ENCODE results near the gene ZC3H6.
"Not testable (repeated sequence)": the region's sequence is repeated elsewhere in the genome, so short reads cannot be mapped to it uniquely, and the experiment has no call there.

Gene ZC3H6

DNA sequence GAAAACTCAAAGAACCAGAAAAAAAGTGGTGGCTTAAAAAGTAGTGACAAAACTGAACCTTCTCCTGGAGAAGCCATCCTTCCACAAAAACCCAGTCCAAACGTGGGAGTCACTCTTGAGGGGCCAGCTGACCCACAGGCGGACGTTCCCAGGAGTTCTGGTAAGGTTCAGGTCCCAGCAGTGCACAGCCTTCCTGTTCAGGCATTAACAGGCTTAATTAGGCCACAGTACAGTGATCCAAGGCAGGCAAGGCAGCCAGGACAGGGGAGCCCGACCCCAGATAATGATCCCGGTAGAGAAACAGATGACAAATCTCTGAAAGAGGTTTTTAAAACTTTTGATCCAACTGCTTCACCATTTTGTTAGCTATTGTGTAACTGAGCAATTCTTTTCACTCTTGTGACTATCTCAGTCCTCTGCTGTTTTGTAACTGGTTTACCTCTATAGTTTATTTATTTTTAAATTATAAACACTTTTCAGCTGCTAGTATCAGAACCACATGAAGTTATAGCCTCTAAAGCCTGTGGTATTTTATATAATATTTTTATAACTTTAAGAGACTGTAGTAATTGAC, 56.8 kb downstream of the ZC3H6 start:
- no peak for DNase-seq

DNA sequence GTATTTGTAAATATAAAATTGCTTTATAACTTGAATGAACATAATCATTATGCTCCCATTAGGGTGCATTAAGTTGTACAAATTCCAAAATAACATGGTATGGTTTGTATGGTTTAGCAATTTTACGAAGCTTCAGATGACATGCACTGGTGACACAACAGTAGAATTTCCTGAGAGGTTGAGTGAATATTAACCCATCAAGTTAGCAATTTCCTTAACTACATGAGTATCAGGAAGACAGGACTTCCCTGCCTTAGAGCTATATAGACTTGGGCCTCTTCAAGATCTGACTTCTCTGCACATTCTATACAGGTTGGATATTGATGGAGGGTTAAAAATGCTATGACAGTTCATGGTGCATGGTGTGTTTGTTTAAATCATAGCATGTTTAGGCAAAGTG, 60.2 kb downstream of the ZC3H6 start:
- DNase-seq: no peak

DNA sequence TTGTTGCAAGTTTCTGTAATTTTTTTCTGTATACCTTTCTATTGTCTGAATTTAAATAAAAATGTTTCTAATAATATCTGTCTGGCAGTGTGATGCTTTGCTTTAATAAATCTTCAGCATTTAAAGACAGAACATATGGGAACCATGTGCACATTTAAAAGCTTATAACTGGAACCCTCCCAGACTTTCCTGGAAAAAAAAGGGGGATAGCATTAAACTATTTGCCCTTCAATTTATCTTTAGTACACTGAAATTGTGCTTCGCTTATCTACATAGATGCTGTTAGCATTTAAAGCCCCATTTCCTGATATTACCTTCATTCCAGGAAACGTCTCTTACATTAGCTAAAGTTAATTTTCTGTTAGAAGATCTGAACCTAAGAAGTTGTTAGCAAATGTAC, 64.6 kb downstream of the ZC3H6 start:
- DNase-seq: no peak

DNA sequence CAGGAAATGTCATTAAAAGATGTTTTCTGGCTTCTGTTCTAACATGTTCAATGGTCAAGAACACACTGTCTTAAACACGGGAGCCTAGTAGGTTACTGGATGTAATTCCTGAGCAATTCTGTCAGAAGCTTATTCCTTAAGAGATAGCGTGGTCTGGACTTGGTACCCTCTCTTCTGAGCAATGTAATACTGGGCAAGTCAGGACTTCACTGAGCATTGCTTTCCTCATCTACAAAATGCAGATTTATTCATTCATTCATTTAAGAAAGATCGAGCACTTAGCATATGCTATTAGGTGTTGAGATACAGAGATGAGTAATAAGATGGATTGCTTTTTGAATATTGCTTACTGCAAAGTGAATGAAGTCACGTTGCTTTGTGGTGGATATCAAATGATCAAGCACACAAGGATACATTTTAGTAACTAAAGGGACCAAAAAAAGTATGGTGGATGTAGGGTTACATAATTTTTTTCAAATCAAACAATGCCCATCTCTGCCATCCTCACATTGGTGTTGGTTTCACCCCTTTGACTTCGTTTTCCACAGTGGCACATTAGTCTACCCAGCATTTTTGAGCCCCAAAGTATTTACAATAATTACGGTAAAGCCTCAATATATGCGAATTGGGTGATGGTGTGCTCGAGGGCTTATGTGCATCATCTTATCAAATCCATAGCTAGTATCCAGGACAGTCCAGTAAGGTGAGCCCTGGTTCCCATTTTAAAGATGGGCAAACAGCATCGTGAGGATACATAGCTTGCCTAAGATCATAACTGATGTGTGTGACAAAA, 65.3 kb downstream of the ZC3H6 start:
- no peak for DNase-seq

DNA sequence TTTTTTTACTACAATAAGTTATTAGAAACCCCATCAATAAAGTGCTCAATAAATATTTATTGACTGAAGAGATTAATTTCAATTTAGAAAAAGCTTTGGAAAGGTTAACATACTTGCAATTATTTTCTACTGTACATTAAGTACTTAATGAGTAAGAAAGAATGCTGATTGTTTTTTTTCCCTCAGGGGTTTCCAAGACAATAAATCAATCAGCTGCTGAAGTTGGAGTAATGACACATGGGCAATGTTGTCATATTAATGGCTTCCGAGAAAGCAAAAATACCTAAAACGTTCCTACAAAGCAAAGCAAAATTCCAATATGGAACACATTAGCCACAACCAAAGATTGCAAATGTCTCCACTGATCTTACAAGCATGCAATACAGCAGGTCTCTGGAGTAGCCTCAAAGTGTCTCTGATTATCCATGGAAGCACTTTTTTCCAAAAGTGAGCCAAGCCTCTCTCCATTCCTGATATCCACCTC, 66.7 kb downstream of the ZC3H6 start:
- no peak for DNase-seq

DNA sequence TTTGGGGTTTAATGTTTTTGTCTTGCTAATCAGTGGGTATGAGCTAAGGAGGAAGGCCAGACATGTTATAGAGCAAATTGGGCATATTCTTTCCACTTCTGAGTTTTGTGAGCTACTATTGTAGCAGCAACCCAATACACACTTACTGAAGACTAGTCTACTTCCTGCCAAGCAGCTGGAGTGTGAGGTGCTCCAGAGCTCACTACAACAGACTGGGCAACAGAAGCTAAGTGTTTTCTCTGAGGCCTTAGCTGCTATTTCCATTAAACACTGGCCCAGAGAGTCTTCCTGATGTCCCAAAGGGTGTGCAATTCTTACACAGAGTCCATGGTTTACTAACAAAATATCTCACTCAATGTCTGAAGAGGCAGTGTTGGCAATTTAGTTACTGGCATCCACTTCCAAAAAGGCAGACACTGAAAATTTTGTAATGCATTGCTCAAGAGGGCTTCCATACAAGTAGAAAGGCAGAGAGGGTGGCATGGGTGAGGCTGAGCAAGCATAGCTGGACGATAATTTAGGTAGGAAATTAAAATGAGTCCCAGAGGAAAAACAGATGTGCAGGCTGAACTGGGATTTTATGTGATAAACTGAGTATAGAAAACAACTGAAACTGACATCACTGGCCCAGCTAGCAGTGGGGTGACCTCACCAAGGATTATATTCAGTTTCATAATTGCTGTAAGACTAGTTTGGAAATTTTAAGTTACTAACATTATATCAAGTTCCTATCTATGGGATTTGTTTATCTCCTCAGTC, 68.6 kb downstream of the ZC3H6 start:
- no peak for DNase-seq

DNA sequence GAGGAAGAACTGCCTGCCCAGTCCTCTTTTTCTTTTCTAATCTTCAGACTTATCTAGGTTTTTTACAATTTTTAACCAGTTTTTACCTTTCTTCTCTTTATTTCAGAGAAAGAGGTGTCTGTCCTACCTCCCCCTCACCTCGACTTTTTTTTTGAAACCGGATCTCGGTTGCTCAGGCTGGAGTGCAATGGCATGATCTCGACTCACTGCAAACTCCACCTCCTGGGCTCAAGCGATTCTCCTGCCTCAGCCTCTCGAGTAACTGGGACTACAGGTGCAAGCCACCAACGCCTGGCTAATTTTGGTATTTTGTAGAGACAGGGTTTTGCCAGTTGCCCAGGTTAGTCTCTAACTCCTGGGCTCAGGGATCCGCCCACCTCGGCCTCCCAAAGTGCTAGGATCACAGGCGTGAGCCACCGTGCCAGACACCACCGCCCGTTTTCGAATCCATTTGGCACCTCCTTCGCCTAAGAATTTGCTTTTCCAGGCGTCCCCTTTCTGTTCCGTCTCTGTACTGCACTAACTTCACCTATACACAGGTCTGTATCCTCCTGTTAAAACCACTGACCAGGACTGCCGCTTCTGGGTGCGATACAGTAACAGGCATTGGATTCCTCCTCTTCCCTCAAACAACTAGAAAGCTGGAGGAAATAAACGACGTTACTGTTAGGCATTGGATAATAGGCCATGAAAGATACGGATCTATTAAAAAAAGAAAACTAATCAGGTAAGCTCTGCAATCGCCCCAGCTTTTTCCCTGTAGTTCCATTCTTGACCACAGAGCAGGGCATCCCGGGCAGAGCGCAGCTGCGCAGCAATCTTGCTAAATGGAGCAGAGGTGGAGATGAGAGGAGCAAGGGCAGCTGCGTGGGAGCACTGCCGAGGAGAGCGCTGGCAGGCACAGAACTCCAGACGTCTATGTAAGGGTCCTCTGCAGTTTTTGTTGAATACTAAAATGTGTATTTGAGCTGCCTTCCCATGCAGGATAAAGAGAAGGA, 69.9 kb downstream of the ZC3H6 start:
- no peak for DNase-seq

DNA sequence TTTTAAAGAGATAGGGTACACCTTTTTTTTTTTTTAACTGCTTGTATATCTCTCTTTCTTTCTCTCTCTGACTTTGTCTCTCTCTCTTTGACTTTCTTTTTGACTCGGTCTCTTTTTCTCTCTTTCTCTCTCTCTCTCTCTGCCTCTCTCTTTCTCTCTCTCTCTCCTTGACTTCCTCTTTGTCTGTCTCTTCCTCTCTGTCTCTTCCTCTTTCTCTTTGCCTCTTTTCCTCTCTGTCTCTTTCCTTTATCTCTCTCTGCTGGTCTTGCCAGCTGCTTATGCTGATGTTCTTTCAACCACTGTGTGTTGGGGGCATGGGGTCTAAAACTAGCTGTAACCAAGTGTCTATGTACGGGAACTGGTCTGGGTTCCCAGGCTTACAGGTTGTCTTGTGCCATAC, 76.9 kb downstream of the ZC3H6 start:
- not testable (repeated sequence) for DNase-seq

DNA sequence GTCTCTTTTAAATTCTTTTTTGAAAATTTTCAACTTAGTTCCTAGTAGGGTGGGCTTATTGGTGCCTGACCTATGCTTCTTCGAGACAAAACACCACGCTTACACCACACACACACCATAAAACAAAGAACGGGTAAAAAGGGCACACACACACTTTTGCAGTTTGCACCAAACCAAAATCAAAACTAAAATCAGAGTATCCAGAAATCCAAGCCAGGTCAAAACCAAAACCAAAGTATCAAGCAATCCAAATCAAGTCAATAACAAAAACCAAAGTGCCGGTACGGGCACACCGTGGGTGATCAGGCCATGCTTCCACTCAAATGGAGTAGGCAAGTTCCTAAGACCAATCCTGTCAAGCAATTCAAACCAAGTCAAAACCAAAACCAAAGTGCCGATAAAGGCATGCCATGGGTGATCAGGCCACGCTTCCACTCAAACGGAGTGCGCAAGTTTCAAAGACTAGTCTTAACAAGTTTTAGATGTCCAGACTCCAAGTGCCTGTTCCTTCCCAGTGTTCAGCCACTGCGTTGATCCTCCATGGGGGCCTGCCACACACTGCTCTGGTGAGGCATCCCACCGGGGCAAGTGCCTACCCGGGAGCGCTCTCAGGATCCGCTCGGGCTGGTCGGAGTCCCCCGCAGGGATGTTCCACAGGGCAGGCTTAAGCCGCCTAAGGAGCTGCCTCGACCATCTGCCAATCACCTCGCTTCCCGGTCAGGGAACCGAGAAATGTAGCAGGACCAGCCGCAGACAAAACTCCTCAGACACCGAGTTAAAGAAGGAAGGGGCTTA, 77.6 kb downstream of the ZC3H6 start:
- DNase-seq: not testable (repeated sequence)

DNA sequence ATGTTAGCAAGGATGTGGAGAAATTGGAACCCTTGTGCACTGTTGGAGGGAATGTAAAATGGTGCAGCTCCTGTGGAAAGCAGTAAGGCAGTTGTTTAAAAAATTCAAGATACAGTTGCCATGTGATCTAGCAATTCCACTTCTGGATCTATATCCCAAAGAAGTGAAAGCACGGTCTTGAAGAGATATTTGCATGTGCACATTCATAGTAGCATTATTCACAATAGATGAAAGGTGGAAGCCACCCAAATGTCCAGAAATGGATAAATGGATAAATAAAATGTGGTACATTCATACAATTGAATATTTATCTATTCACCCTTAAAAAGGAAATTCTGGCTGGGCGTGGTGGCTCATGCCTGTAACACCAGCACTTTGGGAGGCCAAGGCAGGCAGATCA, 78.9 kb downstream of the ZC3H6 start:
- not testable (repeated sequence) for DNase-seq

DNA sequence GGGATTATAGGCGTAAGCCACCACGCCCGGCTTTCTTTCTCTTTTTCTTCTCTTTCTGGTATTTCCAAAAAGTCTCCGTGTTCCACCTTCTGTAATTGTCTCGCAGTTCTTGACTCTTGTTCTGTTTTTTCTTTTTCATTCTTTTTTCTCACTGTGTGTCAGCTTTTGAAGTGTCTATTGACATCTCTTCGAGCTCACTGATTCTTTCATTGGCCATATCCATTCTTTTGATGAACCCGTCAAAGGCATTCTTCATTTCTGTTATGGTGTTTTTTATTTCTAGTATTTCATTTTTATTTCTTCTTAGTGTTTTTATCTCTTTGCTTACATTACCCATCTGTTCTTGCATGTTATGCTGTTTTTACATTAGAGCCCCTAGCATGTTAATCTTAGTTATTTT, 84.7 kb downstream of the ZC3H6 start:
- not testable (repeated sequence) for DNase-seq

All from NCI-H1436 (cell line).